H1 (cell line): ENCODE measurements around the gene POC1B. TPM values are rescaled to one million over a fixed set of nuclear protein-coding genes. Genes with fewer than 3 reads are reported as not detected.

Source experiments
- CTCF ChIA-PET: fragments of 300-600 bp; sonication (Branson Sonifier 250); formaldehyde crosslinking; loops from one replicate; lab custom pipeline; 2021; ENCODE audit not compliant: partially characterized antibody; lab: Charles Lee
- POLR2A ChIA-PET: fragments of 300-600 bp; sonication (Branson Sonifier 250); formaldehyde crosslinking; loops from one replicate; lab custom pipeline; 2021; ENCODE audit warnings: inconsistent platforms; ENCODE audit not compliant: partially characterized antibody; lab: Charles Lee
- DNase-seq, 2 experiments: peaks; one replicate each; pipeline versions ENCODE4 v3.0.0 to v3.0.0-alpha.2; 2010 to 2022; ENCODE audit warnings: low spot score in 2 of 2, low read depth in 1 of 2, mixed read lengths in 1 of 2
- FAIRE-seq: peaks from 2 replicates; lab custom pipeline; 2011; peaks lifted over from hg19 to GRCh38; lab: Jason Lieb, UNC
- H2AFZ ChIP-seq: 2 replicates; pipeline ENCODE4 v1.8.1; 2012; ENCODE audit warnings: low read length, inconsistent platforms
- H2AK5ac ChIP-seq: 2 replicates; pipeline ENCODE4 v1.6.1; 2013; ENCODE audit warnings: low read depth, low read length
- H2BK120ac ChIP-seq: replicated peaks from 2 replicates; pipeline ENCODE3; 2013; ENCODE audit warnings: low read depth, low read length, inconsistent platforms
- H2BK12ac ChIP-seq: 2 replicates; pipeline ENCODE4 v1.6.1; 2013; ENCODE audit warnings: low read depth, low read length
- H2BK15ac ChIP-seq: 2 replicates; pipeline ENCODE4 v1.6.1; 2013; ENCODE audit warnings: low read length
- H2BK20ac ChIP-seq: 2 replicates; pipeline ENCODE4 v1.6.1; 2013; ENCODE audit warnings: low read length
- H2BK5ac ChIP-seq: 2 replicates; pipeline ENCODE4 v1.6.1; 2013; ENCODE audit warnings: low read depth, low read length
- H3K14ac ChIP-seq: 2 replicates; pipeline ENCODE4 v1.6.1; 2013; ENCODE audit warnings: inconsistent platforms; ENCODE audit not compliant: insufficient read length
- H3K18ac ChIP-seq: 2 replicates; pipeline ENCODE4 v1.6.1; 2013; ENCODE audit warnings: low read length; ENCODE audit errors: extremely low read depth
- H3K23ac ChIP-seq: 2 replicates; pipeline ENCODE4 v1.6.1; 2013; ENCODE audit warnings: inconsistent platforms; ENCODE audit not compliant: insufficient read length
- H3K23me2 ChIP-seq: 2 replicates; pipeline ENCODE4 v1.6.1; 2013; ENCODE audit warnings: low read depth, low read length
- H3K27ac ChIP-seq: 2 replicates; pipeline ENCODE4 v1.6.1; 2011; ENCODE audit warnings: low read depth, low read length, inconsistent platforms
- H3K27me3 ChIP-seq, 4 experiments: replicated peaks in 1 of 4; 1 replicate in 1 of 4; 2 replicates in 3 of 4; pipeline versions ENCODE4 v1.6.1 to v1.8.1; 2011 to 2013; ENCODE audit warnings: low read length in 3 of 4, mild to moderate bottlenecking in 3 of 4, inconsistent platforms in 2 of 4, mixed read lengths in 2 of 4, moderate library complexity in 1 of 4; ENCODE audit not compliant: control insufficient read depth in 3 of 4, insufficient read depth in 3 of 4; ENCODE audit errors: extremely low read depth in 1 of 4
- H3K36me3 ChIP-seq, 4 experiments: 2 replicates each; pipeline versions ENCODE4 v1.6.1 to v1.8.1; 2011 to 2013; ENCODE audit warnings: mild to moderate bottlenecking in 4 of 4, low read length in 3 of 4, moderate library complexity in 2 of 4, control low read depth in 1 of 4, inconsistent platforms in 1 of 4; ENCODE audit not compliant: insufficient read depth in 4 of 4, control insufficient read depth in 2 of 4
- H3K4ac ChIP-seq: replicated peaks from 2 replicates; pipeline ENCODE3; 2013; ENCODE audit warnings: low read length, low read depth, mixed read lengths, inconsistent platforms; ENCODE audit not compliant: insufficient read length
- H3K4me1 ChIP-seq, 4 experiments: replicated peaks in 1 of 4; 1 replicate in 1 of 4; 2 replicates in 3 of 4; pipeline versions ENCODE4 v1.6.1 to v1.8.1; 2011 to 2013; ENCODE audit warnings: low read length in 3 of 4, inconsistent platforms in 2 of 4, mixed read lengths in 1 of 4; ENCODE audit not compliant: insufficient read depth in 4 of 4, control insufficient read depth in 3 of 4
- H3K4me2 ChIP-seq, 2 experiments: 2 replicates each; pipeline versions ENCODE4 v1.6.1 to v1.8.1; 2011 to 2013; ENCODE audit warnings: low read depth in 2 of 2, low read length in 2 of 2, control low read depth in 1 of 2, inconsistent platforms in 1 of 2, mild to moderate bottlenecking in 1 of 2; ENCODE audit not compliant: insufficient read depth in 1 of 2
- H3K4me3 ChIP-seq, 4 experiments: fragments of 200-600, 300-600 bp in 1 of 4; sonication (generic), shearing (Covaris generic), sonication (Bioruptor Twin) in 1 of 4; 2 replicates each; pipeline versions ENCODE4 v1.5.1 to v1.8.1; 2011 to 2016; ENCODE audit warnings: low read length in 4 of 4, low read depth in 3 of 4, control low read depth in 2 of 4, inconsistent platforms in 2 of 4, mild to moderate bottlenecking in 2 of 4, mixed read lengths in 1 of 4, moderate library complexity in 1 of 4; ENCODE audit not compliant: insufficient read depth in 2 of 4; ENCODE audit errors: extremely low read depth in 1 of 4
- H3K56ac ChIP-seq: replicated peaks from 2 replicates; pipeline ENCODE3; 2013; ENCODE audit warnings: low read depth, mild to moderate bottlenecking, mixed read lengths, low read length, inconsistent platforms; ENCODE audit not compliant: insufficient read length
- H3K79me1 ChIP-seq: 2 replicates; pipeline ENCODE4 v1.6.1; 2013; ENCODE audit warnings: low read depth, low read length, control low read depth
- H3K79me2 ChIP-seq, 2 experiments: 2 replicates each; pipeline versions ENCODE4 v1.6.1 to v1.8.1; 2012 to 2013; ENCODE audit warnings: low read length in 2 of 2, mild to moderate bottlenecking in 2 of 2, inconsistent platforms in 1 of 2; ENCODE audit not compliant: insufficient read depth in 2 of 2, control insufficient read depth in 1 of 2
- H3K9ac ChIP-seq, 4 experiments: replicated peaks in 1 of 4; 1 replicate in 1 of 4; 2 replicates in 3 of 4; pipeline versions ENCODE4 v1.6.1 to v1.8.1; 2011 to 2013; ENCODE audit warnings: low read depth in 3 of 4, low read length in 3 of 4, control low read depth in 2 of 4, mild to moderate bottlenecking in 2 of 4, moderate library complexity in 2 of 4, inconsistent platforms in 1 of 4; ENCODE audit errors: extremely low read depth in 1 of 4
- H3K9me3 ChIP-seq, 2 experiments: 2 replicates each; pipeline versions ENCODE4 v1.6.1 to v1.8.1; 2012 to 2013; ENCODE audit warnings: mild to moderate bottlenecking in 2 of 2, moderate library complexity in 2 of 2, control low read depth in 1 of 2, inconsistent platforms in 1 of 2, low read depth in 1 of 2, low read length in 1 of 2, mixed read lengths in 1 of 2; ENCODE audit not compliant: insufficient read depth in 2 of 2
- H4K20me1 ChIP-seq, 2 experiments: replicated peaks in 1 of 2; 2 replicates each; pipeline versions ENCODE3 to v1.8.1; 2011 to 2013; ENCODE audit warnings: inconsistent platforms in 2 of 2, low read length in 2 of 2, mild to moderate bottlenecking in 1 of 2; ENCODE audit not compliant: insufficient read depth in 2 of 2, control insufficient read depth in 1 of 2
- H4K5ac ChIP-seq: 2 replicates; pipeline ENCODE4 v1.6.1; 2013; ENCODE audit warnings: low read length, low read depth, mixed read lengths, inconsistent platforms; ENCODE audit not compliant: insufficient read length
- H4K8ac ChIP-seq: 2 replicates; pipeline ENCODE4 v1.8.0; 2013; ENCODE audit warnings: mild to moderate bottlenecking, moderate library complexity, low read length, inconsistent platforms; ENCODE audit not compliant: insufficient read depth; ENCODE audit errors: extremely low read depth
- H4K91ac ChIP-seq: replicated peaks from 2 replicates; pipeline ENCODE3; 2013; ENCODE audit warnings: low read length, mixed read lengths, inconsistent platforms; ENCODE audit not compliant: insufficient read length
- ATF2 ChIP-seq: IDR thresholded peaks from 2 replicates; pipeline ENCODE4 v1.6.1; 2012; ENCODE audit warnings: low read length, inconsistent platforms
- BACH1 ChIP-seq: IDR thresholded peaks from 2 replicates; pipeline ENCODE4 v1.6.1; 2012; ENCODE audit warnings: low read length, improper control_type of control experiment
- CHD2 ChIP-seq: IDR thresholded peaks from 2 replicates; pipeline ENCODE4 v1.6.1; 2012; ENCODE audit warnings: low read length, improper control_type of control experiment
- EP300 ChIP-seq, 2 experiments: IDR thresholded peaks; 1 replicate in 1 of 2; 2 replicates in 1 of 2; pipeline ENCODE4 v1.6.1; 2011 to 2012; ENCODE audit warnings: low read depth in 2 of 2, low read length in 2 of 2, mild to moderate bottlenecking in 2 of 2, borderline replicate concordance in 1 of 2, inconsistent platforms in 1 of 2, moderate library complexity in 1 of 2
- JUND ChIP-seq: IDR thresholded peaks from 2 replicates; pipeline ENCODE4 v1.6.1; 2011; ENCODE audit warnings: mild to moderate bottlenecking, improper control_type of control experiment, low read length
- NANOG ChIP-seq: IDR thresholded peaks from 2 replicates; pipeline ENCODE4 v1.6.1; 2011; ENCODE audit warnings: low read length, low read depth, mild to moderate bottlenecking, inconsistent platforms; ENCODE audit not compliant: insufficient read depth, poor library complexity, severe bottlenecking
- PHF8 ChIP-seq: fragments of 200-600 bp; sonication (generic); conservative IDR thresholded peaks from 2 replicates; pipeline ENCODE4 v1.7.1; 2012; ENCODE audit warnings: low read depth, mild to moderate bottlenecking, inconsistent platforms, low read length, moderate library complexity
- POLR2AphosphoS5 ChIP-seq: IDR thresholded peaks from 2 replicates; pipeline ENCODE4 v1.6.1; 2011; ENCODE audit warnings: low read depth, low read length
- SIRT6 ChIP-seq: IDR thresholded peaks from one replicate; pipeline ENCODE4 v1.7.1; 2012; ENCODE audit warnings: low read length, inconsistent platforms
- TAF7 ChIP-seq: optimal IDR thresholded peaks from 2 replicates; pipeline ENCODE3; 2011; ENCODE audit warnings: low read depth, mild to moderate bottlenecking, inconsistent platforms, low read length, moderate library complexity, borderline replicate concordance
- TEAD4 ChIP-seq: IDR thresholded peaks from 2 replicates; pipeline ENCODE4 v1.6.1; 2012; ENCODE audit warnings: low read depth, low read length, inconsistent platforms, mixed read lengths
- WGBS, 2 experiments: shearing (Covaris generic) in 1 of 2; methylation state at CpG; one replicate each; pipeline versions ENCODE4 v1.1.6 to v1.1.7; 2013 to 2015; ENCODE audit warnings: low lambda C conversion rate in 2 of 2, mixed read lengths in 2 of 2, inconsistent platforms in 1 of 2, low coverage in 1 of 2, missing lambda C conversion rate in 1 of 2; ENCODE audit not compliant: insufficient replicate concordance in 2 of 2, insufficient coverage in 1 of 2, insufficient read length in 1 of 2; ENCODE audit errors: extremely low coverage in 1 of 2, missing lambda C conversion rate in 1 of 2; 5-methylcytosine and 5-hydroxymethylcytosine counted together
- polyA plus RNA-seq, 7 experiments: library from polyadenylated mRNA; depleted of rRNA in 3 of 7; stranded (reverse) in 5 of 7; unstranded in 2 of 7; fragments of >200 nt in 5 of 7; fragments of 200-250 nt in 2 of 7; gene quantifications; 1 replicate in 5 of 7; 2 replicates in 1 of 7; 4 replicates in 1 of 7; pipeline versions ENCODE4 v1.2.1 to v1.2.3, GENCODE V29; 2011 to 2013; ENCODE audit warnings: missing spikeins in 2 of 7, mixed read lengths in 2 of 7
- total RNA-seq: library from RNA; stranded (reverse); fragmentation: NEBNext Ultra II Directional; extraction: Animal tissue kit (Norgen Biotek cat#: 25700); gene quantifications from 2 replicates; pipeline ENCODE4 v1.2.1, GENCODE V29; 2021

The POC1B gene
- total and polyA plus RNA-seq, 2 of the 8 experiments (the other 6 are each of a cell fraction or from before 2014, with no cell fraction given): 7.5 to 16.3 TPM

- Histone ChIP-seq H3K4me3 (no peak overlapping the region), H3K9ac (no peak overlapping the region), H2BK12ac (no peak overlapping the region), H4K20me1 (no peaks in the 10 kb centered on the region), H3K4me2 (no peak overlapping the region), H3K23ac (no peak overlapping the region), H4K5ac (no peak overlapping the region), H3K23me2 (0 out of 2 replicates have a peak, but pooled peaks cover 1% of the 10 kb centered on the region), H2AK5ac (no peak overlapping the region), H2BK20ac (no peak overlapping the region), H3K9me3 (no peaks in the 10 kb centered on the region), H3K56ac (no peak overlapping the region), H3K4me1 (no peaks in the 10 kb centered on the region), H3K18ac (no peak overlapping the region), H3K36me3 (no peaks in the 10 kb centered on the region), H3K4ac (no peak overlapping the region), H4K91ac (no peak overlapping the region), H3K27ac (no peak overlapping the region), H3K79me2 (no peaks in the 10 kb centered on the region), H2BK5ac (no peak overlapping the region), H4K8ac (no peak overlapping the region), H3K14ac (no peak overlapping the region), H2BK15ac (no peak overlapping the region), H3K79me1 (no peaks in the 10 kb centered on the region), H2BK120ac (no peak overlapping the region), H2AFZ (no peak overlapping the region), H3K27me3 (no peaks in the 10 kb centered on the region)
- ChIA-PET POLR2A (interaction anchor here (3.8 kb wide), 1 partner anchor 43 kb away, joined by 17 read pairs; the partner anchor contains the start of gene DUSP6), CTCF (interaction anchor here (1.0 to 1.2 kb wide), 2 partner anchors 17 to 42 kb away, joined by 3 read pairs; no protein-coding TSS in a partner anchor)
- TF ChIP-seq POLR2AphosphoS5 (no peak), BACH1 (no peak), PHF8 (no peak), EP300 (IDR thresholded peaks at IDR 0.05; ENCODE audit: borderline replicate concordance in 1 of 2, low read depth in 2 of 2, low read length in 2 of 2) (no peak), CHD2 (no peak), SIRT6 (no peak), NANOG (no peak), TAF7 (no peak), TEAD4 (no peak), JUND (no peak), ATF2 (no peak)
- 82% methylated on average over 4 of the region's 4 CpGs; no CpG with 5 or more reads in 1 of the 2 experiments for WGBS, 2 experiments
- DNase-seq: no peak
- FAIRE-seq: no peak
Measured at GRCh38 chr12:89395712-89396111, 130.1 kb downstream of the POC1B start.
